ENCODE measurements around the gene NSUN6. TPM values are rescaled to one million over a fixed set of nuclear protein-coding genes. Genes with fewer than 3 reads are reported as not detected.

Gene NSUN6
- polyA plus RNA-seq, 1 donor (not counting 4 experiments of a cell fraction or from before 2014, with no cell fraction given), result 9.8 TPM

GRCh38 chr10:18583575-18584270, 67.7 kb downstream of the NSUN6 start:
- H3K4me3 ChIP-seq (ENCODE audit: control insufficient read depth in 2 of 3, extremely low read depth in 1 of 3, insufficient read depth in 2 of 3, low read depth in 1 of 3, low read length in 3 of 3), result no peak overlapping the region
- DNase-seq (ENCODE audit: low read depth, low spot score) (no peak), FAIRE-seq (no peak)
- no peaks in the 10 kb centered on the region for H3K9me1 ChIP-seq (ENCODE audit: control insufficient read depth, extremely low read depth, insufficient read depth, low read length)
- H2AFZ ChIP-seq (ENCODE audit: control insufficient read depth, low read length), result no peak overlapping the region
- H3K36me3 ChIP-seq (ENCODE audit: control insufficient read depth in 2 of 2, extremely low read depth in 1 of 2, insufficient read depth in 2 of 2, low read length in 2 of 2), result no peaks in the 10 kb centered on the region
- H3K27ac ChIP-seq (ENCODE audit: control insufficient read depth, insufficient read depth, low read length), result no peak overlapping the region
- no peaks in the 10 kb centered on the region for H3K9me3 ChIP-seq (ENCODE audit: control insufficient read depth, low read depth, low read length)
- no peaks in the 10 kb centered on the region for H3K4me1 ChIP-seq (ENCODE audit: control insufficient read depth, extremely low read depth, insufficient read depth, low read length)
- H4K20me1 ChIP-seq (ENCODE audit: control insufficient read depth, extremely low read depth, insufficient read depth, low read length), result no peaks in the 10 kb centered on the region
- dilution Hi-C loops (cut with MboI; ENCODE audit: extremely low pct_ligation_motif_present, low sequenced_read_pairs), result no loop called here
- H3K27me3 ChIP-seq (ENCODE audit: control insufficient read depth, extremely low read depth, insufficient read depth, low read length), result no peaks in the 10 kb centered on the region
- no peak overlapping the region for H3K9ac ChIP-seq (ENCODE audit: control insufficient read depth, extremely low read depth, insufficient read depth, low read length)
- TF ChIP-seq CTCF (optimal IDR thresholded peaks at IDR 0.05 in 1 of 3, IDR thresholded peaks at IDR 0.05 in 1 of 3, conservative IDR thresholded peaks at IDR 0.05 in 1 of 3; ENCODE audit: extremely low read depth in 1 of 3, insufficient read depth in 2 of 3, low read length in 3 of 3), result no peak
- TF ChIP-seq EZH2 (IDR thresholded peaks at IDR 0.05; ENCODE audit: low read length), result no peak
- no peaks in the 10 kb centered on the region for H3K79me2 ChIP-seq (ENCODE audit: control insufficient read depth, insufficient read depth, low read length)
- no peak overlapping the region for H3K4me2 ChIP-seq (ENCODE audit: control insufficient read depth, extremely low read depth, insufficient read depth, low read depth, low read length)

GRCh38 chr10:18582803-18583202, 68.6 kb downstream of the NSUN6 start:
- no peak overlapping the region for H3K27ac ChIP-seq (ENCODE audit: control insufficient read depth, insufficient read depth, low read length)
- no peaks in the 10 kb centered on the region for H3K9me1 ChIP-seq (ENCODE audit: control insufficient read depth, extremely low read depth, insufficient read depth, low read length)
- H3K9ac ChIP-seq (ENCODE audit: control insufficient read depth, extremely low read depth, insufficient read depth, low read length), result no peak overlapping the region
- no peaks in the 10 kb centered on the region for H3K4me1 ChIP-seq (ENCODE audit: control insufficient read depth, extremely low read depth, insufficient read depth, low read length)
- H3K4me2 ChIP-seq (ENCODE audit: control insufficient read depth, extremely low read depth, insufficient read depth, low read depth, low read length), result no peak overlapping the region
- no peaks in the 10 kb centered on the region for H4K20me1 ChIP-seq (ENCODE audit: control insufficient read depth, extremely low read depth, insufficient read depth, low read length)
- DNase-seq (ENCODE audit: low read depth, low spot score) (no peak), FAIRE-seq (no peak)
- no peaks in the 10 kb centered on the region for H3K27me3 ChIP-seq (ENCODE audit: control insufficient read depth, extremely low read depth, insufficient read depth, low read length)
- H3K9me3 ChIP-seq (ENCODE audit: control insufficient read depth, low read depth, low read length), result no peaks in the 10 kb centered on the region
- no peak overlapping the region for H2AFZ ChIP-seq (ENCODE audit: control insufficient read depth, low read length)
- H3K36me3 ChIP-seq (ENCODE audit: control insufficient read depth in 2 of 2, extremely low read depth in 1 of 2, insufficient read depth in 2 of 2, low read length in 2 of 2), result no peaks in the 10 kb centered on the region
- no peak overlapping the region for H3K4me3 ChIP-seq (ENCODE audit: control insufficient read depth in 2 of 3, extremely low read depth in 1 of 3, insufficient read depth in 2 of 3, low read depth in 1 of 3, low read length in 3 of 3)
- TF ChIP-seq CTCF (optimal IDR thresholded peaks at IDR 0.05 in 1 of 3, IDR thresholded peaks at IDR 0.05 in 1 of 3, conservative IDR thresholded peaks at IDR 0.05 in 1 of 3; ENCODE audit: extremely low read depth in 1 of 3, insufficient read depth in 2 of 3, low read length in 3 of 3) (no peak), EZH2 (IDR thresholded peaks at IDR 0.05; ENCODE audit: low read length) (no peak)
- dilution Hi-C loops (cut with MboI; ENCODE audit: extremely low pct_ligation_motif_present, low sequenced_read_pairs), result no loop called here
- no peaks in the 10 kb centered on the region for H3K79me2 ChIP-seq (ENCODE audit: control insufficient read depth, insufficient read depth, low read length)
